Measurements from ENCODE around the gene RAI1. TPM values are rescaled to one million over a fixed set of nuclear protein-coding genes. Genes with fewer than 3 reads are reported as not detected.
"Not testable (repeated sequence)": the region's sequence is repeated elsewhere in the genome, so short reads cannot be mapped to it uniquely, and the experiment has no call there.

RAI1 gene
- polyA plus RNA-seq, 1 donor, result 17.8 TPM

- DNase-seq (ENCODE audit: low read depth), result no peak
These were observed 16.0 kb upstream of the RAI1 start for GRCh38 chr17:17665255-17665654.

- no peak for DNase-seq (ENCODE audit: low read depth)
These were observed 15.0 kb upstream of the RAI1 start for GRCh38 chr17:17666111-17666714.

GRCh38 chr17:17667231-17667630 is 14.0 kb upstream of the RAI1 start:
- no peak for DNase-seq (ENCODE audit: low read depth)

GRCh38 chr17:17667947-17668346 is 13.3 kb upstream of the RAI1 start:
- DNase-seq (ENCODE audit: low read depth), result no peak

- DNase-seq (ENCODE audit: low read depth), result no peak
These were observed 12.9 kb upstream of the RAI1 start for GRCh38 chr17:17668358-17668757.

GRCh38 chr17:17668775-17669579 is 12.3 kb upstream of the RAI1 start:
- no peak for DNase-seq (ENCODE audit: low read depth)

GRCh38 chr17:17669580-17670235 is 11.6 kb upstream of the RAI1 start:
- DNase-seq (ENCODE audit: low read depth), result no peak

- no peak for DNase-seq (ENCODE audit: low read depth)
These were observed 10.5 kb upstream of the RAI1 start for GRCh38 chr17:17670701-17671305.

- DNase-seq (ENCODE audit: low read depth), result no peak
These were observed 9.7 kb upstream of the RAI1 start for GRCh38 chr17:17671369-17672129.

- DNase-seq (ENCODE audit: low read depth), result no peak
These were observed 8.5 kb upstream of the RAI1 start for GRCh38 chr17:17672453-17673368.

GRCh38 chr17:17675416-17675815 is 5.8 kb upstream of the RAI1 start:
- no peak for DNase-seq (ENCODE audit: low read depth)

- DNase-seq (ENCODE audit: low read depth), result no peak
These were observed 5.2 kb upstream of the RAI1 start for GRCh38 chr17:17675925-17676534.

- DNase-seq (ENCODE audit: low read depth), result no peak
These were observed 4.5 kb upstream of the RAI1 start for GRCh38 chr17:17676752-17677151.

- DNase-seq (ENCODE audit: low read depth), result no peak
These were observed 3.8 kb upstream of the RAI1 start for GRCh38 chr17:17677299-17678040.

GRCh38 chr17:17678063-17678699 is 3.1 kb upstream of the RAI1 start:
- DNase-seq (ENCODE audit: low read depth), result not testable (repeated sequence)

- DNase-seq (ENCODE audit: low read depth), result no peak
These were observed 2.0 kb upstream of the RAI1 start for GRCh38 chr17:17679243-17679642.

GRCh38 chr17:17679748-17680147 is 1.5 kb upstream of the RAI1 start:
- no peak for DNase-seq (ENCODE audit: low read depth)

GRCh38 chr17:17680477-17681186 is 626 bp upstream of the RAI1 start:
- no peak for DNase-seq (ENCODE audit: low read depth)
